ENCODE data around the gene MICAL3. TPM values are rescaled to one million over a fixed set of nuclear protein-coding genes. Genes with fewer than 3 reads are reported as not detected.

The MICAL3 gene
- polyA plus RNA-seq, 4 donors = 3.2 to 31.4 (median 10.0) TPM

DNA sequence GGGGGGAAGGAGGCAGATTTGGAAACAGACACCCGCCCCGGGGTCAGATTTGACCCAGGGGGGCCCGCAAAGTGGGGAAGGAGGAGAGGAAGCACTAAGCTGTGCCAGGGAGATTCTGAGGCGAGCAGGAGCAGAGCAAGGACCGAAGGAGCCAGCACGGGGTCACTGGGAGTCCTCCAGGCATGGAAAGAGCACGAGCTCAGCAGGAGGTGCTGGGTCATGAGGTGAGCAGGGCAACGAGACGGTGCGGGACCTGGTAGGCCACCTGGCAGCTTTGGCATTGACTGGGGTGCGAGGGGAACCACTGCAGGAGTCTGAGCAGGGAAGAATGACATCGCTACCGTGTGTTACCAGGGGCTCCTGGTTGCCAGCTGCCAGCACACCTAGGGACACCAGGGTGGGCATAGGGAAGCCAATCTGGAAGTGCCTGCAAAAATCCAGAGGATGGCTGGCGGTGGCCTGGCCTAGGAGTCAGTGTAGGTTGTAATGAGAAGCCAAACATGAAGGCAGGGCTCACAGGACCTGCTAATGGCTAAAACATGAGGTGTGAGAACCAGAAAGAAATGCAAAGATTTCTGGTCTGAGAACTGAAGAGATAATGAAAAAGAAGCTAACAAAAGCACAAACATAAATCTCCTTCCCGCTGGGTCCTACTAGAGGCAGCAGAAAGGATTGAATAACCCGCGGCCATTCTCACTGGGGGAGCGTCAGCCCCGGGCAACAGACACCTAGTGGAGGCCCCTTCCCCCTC, 63.5 kb downstream of the MICAL3 start:
- Histone ChIP-seq H3K27me3 (ENCODE audit: control insufficient read depth in 3 of 3, insufficient read depth in 3 of 3, low read length in 3 of 3) (no peaks in the 10 kb centered on the region), H3K4me3 (ENCODE audit: low read depth in 1 of 3, low read length in 3 of 3) (no peak overlapping the region), H3K27ac (ENCODE audit: low read depth in 1 of 3, low read length in 2 of 3) (no peak overlapping the region), H3K36me3 (ENCODE audit: control insufficient read depth in 3 of 3, insufficient read depth in 2 of 3, low read depth in 1 of 3, low read length in 3 of 3) (peaks cover 0 to 29% (median 0%) of the 10 kb centered on the region in 3 donors), H3K4me1 (ENCODE audit: control insufficient read depth in 3 of 3, insufficient read depth in 2 of 3, low read depth in 1 of 3, low read length in 2 of 3) (no peaks in the 10 kb centered on the region), H3K9me3 (ENCODE audit: control insufficient read depth in 2 of 2, insufficient read depth in 1 of 2, low read depth in 1 of 2, low read length in 1 of 2) (no peaks in the 10 kb centered on the region)
- no peak for FAIRE-seq
- DNase-seq = no peak
- WGBS, 3 donors = 88 to 91% (median 91%) methylated on average over 19 of the region's 19 CpGs

DNA sequence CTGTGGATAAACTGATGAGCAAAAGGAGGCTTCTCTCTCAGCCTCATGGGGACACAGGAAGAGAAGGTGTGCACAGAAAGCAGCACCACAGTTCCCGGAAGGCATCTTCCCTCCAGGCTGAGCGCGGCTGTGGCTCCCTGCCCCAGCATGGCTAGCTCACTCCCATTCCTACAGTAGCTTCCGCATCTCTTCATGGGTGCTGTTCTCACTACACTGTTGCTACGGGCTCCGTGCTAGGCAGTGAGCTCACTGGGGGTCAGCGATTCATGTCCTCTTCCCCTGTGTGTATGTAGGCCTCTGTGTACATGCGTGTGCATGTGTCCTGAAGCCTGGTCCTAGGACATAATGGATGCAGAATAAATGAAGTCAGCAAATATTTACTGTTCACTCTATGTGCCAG, 64.3 kb downstream of the MICAL3 start:
- no peaks in the 10 kb centered on the region for H3K4me1 ChIP-seq (ENCODE audit: control insufficient read depth in 3 of 3, insufficient read depth in 2 of 3, low read depth in 1 of 3, low read length in 2 of 3)

DNA sequence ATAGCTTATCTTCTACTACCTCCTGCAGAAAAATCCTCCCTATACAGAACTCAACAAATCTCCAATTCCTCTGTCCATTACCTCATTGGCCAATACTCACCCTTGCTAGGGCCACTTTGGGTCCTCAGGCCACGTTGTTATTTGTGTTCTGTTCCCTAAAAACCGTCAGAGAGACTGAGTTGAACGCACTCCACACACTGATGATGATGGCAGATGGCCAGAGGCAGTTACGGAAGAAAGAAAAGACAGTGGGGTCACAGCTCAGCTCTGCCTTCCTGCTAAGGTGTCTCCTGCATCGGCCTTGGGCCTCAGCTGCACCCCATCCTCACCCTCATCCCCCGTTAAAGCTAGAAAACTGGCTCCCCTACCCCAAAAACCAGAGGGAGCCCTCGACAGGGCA, 66.2 kb downstream of the MICAL3 start:
- no peaks in the 10 kb centered on the region for H3K27me3 ChIP-seq (ENCODE audit: control insufficient read depth in 3 of 3, insufficient read depth in 3 of 3, low read length in 3 of 3)
- WGBS, 3 donors = 77 to 86% (median 81%) methylated on average over 7 of the region's 7 CpGs
- DNase-seq = no peak
- peaks cover 0 to 15% (median 3%) of the 10 kb centered on the region in 3 donors for H3K4me1 ChIP-seq (ENCODE audit: control insufficient read depth in 3 of 3, insufficient read depth in 2 of 3, low read depth in 1 of 3, low read length in 2 of 3)
- no peak overlapping the region for H3K27ac ChIP-seq (ENCODE audit: low read depth in 1 of 3, low read length in 2 of 3)
- peaks cover 0 to 22% (median 0%) of the 10 kb centered on the region in 3 donors for H3K36me3 ChIP-seq (ENCODE audit: control insufficient read depth in 3 of 3, insufficient read depth in 2 of 3, low read depth in 1 of 3, low read length in 3 of 3)
- no peak overlapping the region for H3K4me3 ChIP-seq (ENCODE audit: low read depth in 1 of 3, low read length in 3 of 3)
- no peak for FAIRE-seq
- no peaks in the 10 kb centered on the region for H3K9me3 ChIP-seq (ENCODE audit: control insufficient read depth in 2 of 2, insufficient read depth in 1 of 2, low read depth in 1 of 2, low read length in 1 of 2)

More for the DNA sequence above, 64.3 kb downstream of the MICAL3 start:
- DNase-seq (no peak), FAIRE-seq (no peak)
- Histone ChIP-seq H3K9me3 (ENCODE audit: control insufficient read depth in 2 of 2, insufficient read depth in 1 of 2, low read depth in 1 of 2, low read length in 1 of 2) (no peaks in the 10 kb centered on the region), H3K36me3 (ENCODE audit: control insufficient read depth in 3 of 3, insufficient read depth in 2 of 3, low read depth in 1 of 3, low read length in 3 of 3) (peaks cover 0 to 29% (median 0%) of the 10 kb centered on the region in 3 donors), H3K4me3 (ENCODE audit: low read depth in 1 of 3, low read length in 3 of 3) (no peak overlapping the region), H3K27ac (ENCODE audit: low read depth in 1 of 3, low read length in 2 of 3) (no peak overlapping the region), H3K27me3 (ENCODE audit: control insufficient read depth in 3 of 3, insufficient read depth in 3 of 3, low read length in 3 of 3) (no peaks in the 10 kb centered on the region)
- 95 to 96% (median 96%) methylated on average over 8 of the region's 8 CpGs for WGBS, 3 donors

DNA sequence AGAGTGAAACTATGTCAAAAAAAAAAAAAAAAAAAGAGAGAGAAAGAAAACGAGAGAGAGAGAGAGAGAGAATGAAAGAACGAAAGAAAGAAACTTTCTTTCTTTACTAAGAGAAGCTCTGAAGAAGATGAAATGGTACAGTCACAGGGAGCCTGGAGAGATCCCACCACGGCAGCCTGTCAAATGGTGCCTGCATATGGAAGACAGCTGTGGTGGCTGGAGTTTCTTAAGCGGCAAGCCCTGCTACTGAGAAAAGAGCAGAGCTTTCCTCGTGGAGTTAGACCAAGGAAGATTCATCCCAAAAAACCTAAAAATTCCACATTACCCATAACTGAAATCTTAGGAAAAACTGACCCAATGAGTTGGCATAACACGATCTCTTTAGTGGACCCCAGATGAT, 66.7 kb downstream of the MICAL3 start:
- Histone ChIP-seq H3K36me3 (ENCODE audit: control insufficient read depth in 3 of 3, insufficient read depth in 2 of 3, low read depth in 1 of 3, low read length in 3 of 3) (peaks cover 0 to 22% (median 0%) of the 10 kb centered on the region in 3 donors), H3K27me3 (ENCODE audit: control insufficient read depth in 3 of 3, insufficient read depth in 3 of 3, low read length in 3 of 3) (no peaks in the 10 kb centered on the region), H3K27ac (ENCODE audit: low read depth in 1 of 3, low read length in 2 of 3) (no peak overlapping the region), H3K4me1 (ENCODE audit: control insufficient read depth in 3 of 3, insufficient read depth in 2 of 3, low read depth in 1 of 3, low read length in 2 of 3) (peaks cover 0 to 20% (median 5%) of the 10 kb centered on the region in 3 donors), H3K9me3 (ENCODE audit: control insufficient read depth in 2 of 2, insufficient read depth in 1 of 2, low read depth in 1 of 2, low read length in 1 of 2) (no peaks in the 10 kb centered on the region), H3K4me3 (ENCODE audit: low read depth in 1 of 3, low read length in 3 of 3) (no peak overlapping the region)
- FAIRE-seq (no peak), DNase-seq (no peak)
- WGBS, 3 donors = 63 to 83% (median 77%) methylated on average over 6 of the region's 6 CpGs

DNA sequence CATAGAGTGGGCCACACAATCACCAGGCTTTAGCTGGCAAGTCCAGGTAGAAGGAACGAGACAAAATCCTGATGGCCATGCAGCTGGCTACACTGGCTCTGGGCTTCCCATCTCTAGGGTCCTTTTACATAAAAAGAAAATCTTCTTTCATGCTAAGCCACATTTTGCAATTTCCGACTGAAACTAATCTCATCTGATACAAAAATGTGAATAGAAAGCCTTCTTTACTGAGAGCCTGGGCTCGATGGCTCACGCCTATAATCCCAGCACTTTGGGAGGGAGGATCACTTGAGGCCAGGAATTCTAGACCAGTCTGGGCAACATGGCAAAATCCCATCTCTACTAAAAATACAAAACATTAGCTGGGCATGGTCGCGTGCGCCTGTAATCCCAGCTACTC, 67.2 kb downstream of the MICAL3 start:
- WGBS, 3 donors = 84 to 93% (median 89%) methylated on average over 7 of the region's 7 CpGs
- Histone ChIP-seq H3K36me3 (ENCODE audit: control insufficient read depth in 3 of 3, insufficient read depth in 2 of 3, low read depth in 1 of 3, low read length in 3 of 3) (peaks cover 0 to 20% (median 0%) of the 10 kb centered on the region in 3 donors), H3K4me3 (ENCODE audit: low read depth in 1 of 3, low read length in 3 of 3) (no peak overlapping the region), H3K9me3 (ENCODE audit: control insufficient read depth in 2 of 2, insufficient read depth in 1 of 2, low read depth in 1 of 2, low read length in 1 of 2) (no peaks in the 10 kb centered on the region), H3K27ac (ENCODE audit: low read depth in 1 of 3, low read length in 2 of 3) (no peak overlapping the region), H3K4me1 (ENCODE audit: control insufficient read depth in 3 of 3, insufficient read depth in 2 of 3, low read depth in 1 of 3, low read length in 2 of 3) (peaks cover 0 to 24% (median 5%) of the 10 kb centered on the region in 3 donors), H3K27me3 (ENCODE audit: control insufficient read depth in 3 of 3, insufficient read depth in 3 of 3, low read length in 3 of 3) (no peaks in the 10 kb centered on the region)
- FAIRE-seq (no peak), DNase-seq (no peak)

DNA sequence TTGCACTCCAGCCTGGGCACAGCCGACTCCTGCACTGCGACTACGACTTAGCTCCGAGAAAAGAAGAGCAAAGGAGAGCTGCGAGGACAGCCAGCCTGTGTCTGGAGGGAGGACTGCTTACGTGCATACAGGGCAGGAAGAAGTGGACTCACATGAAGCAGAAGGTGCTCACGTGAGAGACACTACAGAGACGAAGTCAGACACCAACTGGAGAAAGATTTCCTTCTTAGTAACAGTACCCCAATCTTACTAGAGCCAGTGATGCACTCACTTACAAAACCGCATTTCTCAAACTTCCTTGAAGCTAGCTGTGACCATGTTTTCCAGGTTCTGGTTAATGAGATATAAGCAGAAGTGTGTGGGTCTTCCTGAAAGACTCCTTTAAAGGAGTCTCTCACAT, 67.7 kb downstream of the MICAL3 start:
- 90 to 94% (median 93%) methylated on average over 9 of the region's 9 CpGs for WGBS, 3 donors
- H3K9me3 ChIP-seq (ENCODE audit: control insufficient read depth in 2 of 2, insufficient read depth in 1 of 2, low read depth in 1 of 2, low read length in 1 of 2) = no peaks in the 10 kb centered on the region
- DNase-seq (no peak), FAIRE-seq (no peak)
- H3K4me1 ChIP-seq (ENCODE audit: control insufficient read depth in 3 of 3, insufficient read depth in 2 of 3, low read depth in 1 of 3, low read length in 2 of 3) = peaks cover 0 to 24% (median 5%) of the 10 kb centered on the region in 3 donors
- no peaks in the 10 kb centered on the region for H3K27me3 ChIP-seq (ENCODE audit: control insufficient read depth in 3 of 3, insufficient read depth in 3 of 3, low read length in 3 of 3)
- no peak overlapping the region for H3K27ac ChIP-seq (ENCODE audit: low read depth in 1 of 3, low read length in 2 of 3)
- H3K36me3 ChIP-seq (ENCODE audit: control insufficient read depth in 3 of 3, insufficient read depth in 2 of 3, low read depth in 1 of 3, low read length in 3 of 3) = peaks cover 0 to 15% (median 0%) of the 10 kb centered on the region in 3 donors
- H3K4me3 ChIP-seq (ENCODE audit: low read depth in 1 of 3, low read length in 3 of 3) = no peak overlapping the region

DNA sequence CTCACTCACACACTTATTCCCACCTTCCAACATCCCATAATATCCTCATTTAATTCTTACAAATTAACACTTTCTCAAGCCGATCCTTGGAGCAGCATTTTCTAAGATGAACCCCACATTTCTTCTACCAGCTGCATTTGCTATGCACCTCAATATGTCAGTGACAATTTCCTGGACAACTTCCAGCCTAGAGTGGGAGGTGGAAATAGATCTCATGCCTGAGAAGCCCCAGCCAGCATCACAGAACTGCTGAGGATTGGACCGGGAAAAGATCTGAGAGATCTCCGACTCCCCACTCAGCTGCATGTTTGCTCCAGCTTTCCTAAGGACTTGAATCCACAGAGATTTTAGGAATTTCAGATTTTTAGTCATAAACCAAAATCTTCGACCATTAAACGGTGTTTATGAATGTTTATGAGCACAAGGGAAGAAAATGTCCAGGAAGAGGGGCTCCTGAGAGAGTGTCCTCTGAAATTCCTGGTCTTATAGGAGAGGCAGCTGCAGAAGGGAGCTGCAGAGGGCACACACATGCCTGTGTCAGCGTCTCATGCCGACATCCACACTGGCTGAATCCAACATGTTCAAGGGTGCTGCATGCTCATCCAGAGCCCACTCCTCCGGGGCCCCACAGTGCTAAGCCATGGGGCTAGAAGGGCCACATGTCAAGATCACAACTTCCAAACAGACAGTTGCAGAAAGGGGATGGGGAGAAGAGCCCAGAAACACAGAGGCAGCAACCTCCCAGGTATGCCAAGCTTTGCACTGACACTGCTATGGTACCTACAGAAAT, 68.6 kb downstream of the MICAL3 start:
- Histone ChIP-seq H3K27ac (ENCODE audit: low read depth in 1 of 3, low read length in 2 of 3) (no peak overlapping the region), H3K27me3 (ENCODE audit: control insufficient read depth in 3 of 3, insufficient read depth in 3 of 3, low read length in 3 of 3) (no peaks in the 10 kb centered on the region), H3K36me3 (ENCODE audit: control insufficient read depth in 3 of 3, insufficient read depth in 2 of 3, low read depth in 1 of 3, low read length in 3 of 3) (peaks cover 0 to 14% (median 0%) of the 10 kb centered on the region in 3 donors), H3K4me3 (ENCODE audit: low read depth in 1 of 3, low read length in 3 of 3) (no peak overlapping the region), H3K4me1 (ENCODE audit: control insufficient read depth in 3 of 3, insufficient read depth in 2 of 3, low read depth in 1 of 3, low read length in 2 of 3) (peaks cover under 1 to 29% (median 5%) of the 10 kb centered on the region in 3 donors), H3K9me3 (ENCODE audit: control insufficient read depth in 2 of 2, insufficient read depth in 1 of 2, low read depth in 1 of 2, low read length in 1 of 2) (no peaks in the 10 kb centered on the region)
- WGBS, 3 donors = 72 to 82% (median 77%) methylated on average over 8 of the region's 8 CpGs
- DNase-seq (no peak), FAIRE-seq (no peak)

DNA sequence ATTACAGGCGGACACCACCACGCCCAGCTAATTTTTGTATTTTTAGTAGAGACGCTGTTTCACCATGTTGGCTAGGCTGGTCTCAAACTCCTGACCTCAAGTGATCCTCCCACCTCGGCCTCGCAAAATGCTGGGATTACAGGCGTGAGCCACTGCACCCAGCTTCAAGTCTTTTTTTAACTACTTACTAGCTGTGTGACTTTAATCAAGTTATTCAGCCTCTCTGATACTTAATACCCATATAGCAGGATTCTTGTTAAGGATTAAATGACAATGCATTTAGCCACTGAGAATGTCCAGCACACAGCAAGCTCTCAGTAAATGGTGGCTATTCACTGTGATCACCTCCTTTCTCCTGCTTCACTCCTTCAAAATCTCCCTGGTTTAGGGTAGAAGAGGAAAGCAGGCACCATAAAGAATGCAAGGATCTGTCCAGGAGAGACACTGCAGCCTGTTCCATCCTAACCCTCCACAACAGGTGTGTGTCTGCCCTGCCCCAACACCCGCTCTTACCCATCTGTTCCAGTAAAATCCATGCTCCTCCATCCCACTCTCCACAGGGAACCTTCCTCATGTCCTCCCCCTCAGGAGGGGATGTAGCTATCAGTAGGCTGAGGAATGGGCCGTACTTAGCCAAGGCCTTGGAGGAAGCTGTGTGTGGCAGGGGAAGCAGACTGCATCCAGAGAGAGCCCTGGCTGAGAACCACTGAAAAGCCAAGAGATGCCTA, 69.3 kb downstream of the MICAL3 start:
- Histone ChIP-seq H3K4me3 (ENCODE audit: low read depth in 1 of 3, low read length in 3 of 3) (no peak overlapping the region), H3K27ac (ENCODE audit: low read depth in 1 of 3, low read length in 2 of 3) (peak overlapping the region in 1 of 3 donors; percentile 38), H3K9me3 (ENCODE audit: control insufficient read depth in 2 of 2, insufficient read depth in 1 of 2, low read depth in 1 of 2, low read length in 1 of 2) (no peaks in the 10 kb centered on the region), H3K36me3 (ENCODE audit: control insufficient read depth in 3 of 3, insufficient read depth in 2 of 3, low read depth in 1 of 3, low read length in 3 of 3) (peaks cover 0 to 8% (median 0%) of the 10 kb centered on the region in 3 donors), H3K27me3 (ENCODE audit: control insufficient read depth in 3 of 3, insufficient read depth in 3 of 3, low read length in 3 of 3) (no peaks in the 10 kb centered on the region), H3K4me1 (ENCODE audit: control insufficient read depth in 3 of 3, insufficient read depth in 2 of 3, low read depth in 1 of 3, low read length in 2 of 3) (peaks cover 3 to 30% (median 5%) of the 10 kb centered on the region in 3 donors)
- no peak for DNase-seq
- FAIRE-seq = no peak
- 85 to 94% (median 85%) methylated on average over 8 of the region's 8 CpGs for WGBS, 3 donors
